ENCODE results near the gene ATOX1. TPM values are rescaled to one million over a fixed set of nuclear protein-coding genes. Genes with fewer than 3 reads are reported as not detected.
A peak's percentile ranks its signal among the peaks of the same experiment; 100 is the strongest.

ATOX1 gene
- total and polyA plus RNA-seq, 2 donors from 2014 or later: 83.2 to 611 TPM

DNA sequence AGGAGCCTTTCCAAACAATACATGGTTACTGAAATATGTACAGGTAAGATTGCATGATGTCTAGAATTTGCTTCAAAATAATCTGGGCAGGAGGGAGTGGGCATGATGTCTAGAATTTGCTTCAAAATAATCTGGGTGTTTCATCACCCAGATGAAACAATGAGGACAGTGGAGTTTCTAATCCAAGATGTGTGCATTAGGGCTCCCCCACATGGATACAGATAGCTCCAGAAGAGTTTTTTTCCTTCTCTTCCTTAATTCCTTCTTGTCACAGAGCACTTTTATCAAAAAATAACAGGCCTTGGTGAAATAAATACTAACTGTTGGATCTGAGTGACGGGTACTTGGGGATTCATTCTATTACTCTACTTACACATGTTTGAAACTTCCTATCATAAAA, 14.9 kb downstream of the ATOX1 start:
- TF ChIP-seq CTCF (IDR thresholded peaks at IDR 0.05; ENCODE audit: borderline replicate concordance, extremely low read depth, insufficient read depth): no peak
- peaks cover 0 to 11% (median 2%) of the 10 kb centered on the region in 3 donors for H3K4me1 ChIP-seq (ENCODE audit: control insufficient read depth in 2 of 3, insufficient read depth in 2 of 3, low read depth in 1 of 3, low read length in 3 of 3)
- H3K9me3 ChIP-seq (ENCODE audit: control insufficient read depth in 2 of 3, insufficient read depth in 1 of 3, low read length in 3 of 3): no peaks in the 10 kb centered on the region
- no peak overlapping the region for H3K4me3 ChIP-seq (ENCODE audit: low read length in 3 of 3)
- no peak overlapping the region for H3K9ac ChIP-seq (ENCODE audit: low read length in 3 of 3)
- no peak for DNase-seq
- peaks cover 4 to 14% (median 5%) of the 10 kb centered on the region in 3 donors for H3K36me3 ChIP-seq (ENCODE audit: control insufficient read depth in 2 of 3, insufficient read depth in 3 of 3, low read length in 3 of 3)
- no peak for FAIRE-seq
- intact Hi-C loops (cut with DNase I): loop anchor here (5.0 kb wide), 1 partner anchor 86 kb away; no protein-coding TSS in a partner anchor
- no peaks in the 10 kb centered on the region for H3K27me3 ChIP-seq (ENCODE audit: control insufficient read depth, insufficient read depth, low read length)
- H3K27ac ChIP-seq (ENCODE audit: low read depth in 2 of 2, low read length in 2 of 2): no peak overlapping the region

DNA sequence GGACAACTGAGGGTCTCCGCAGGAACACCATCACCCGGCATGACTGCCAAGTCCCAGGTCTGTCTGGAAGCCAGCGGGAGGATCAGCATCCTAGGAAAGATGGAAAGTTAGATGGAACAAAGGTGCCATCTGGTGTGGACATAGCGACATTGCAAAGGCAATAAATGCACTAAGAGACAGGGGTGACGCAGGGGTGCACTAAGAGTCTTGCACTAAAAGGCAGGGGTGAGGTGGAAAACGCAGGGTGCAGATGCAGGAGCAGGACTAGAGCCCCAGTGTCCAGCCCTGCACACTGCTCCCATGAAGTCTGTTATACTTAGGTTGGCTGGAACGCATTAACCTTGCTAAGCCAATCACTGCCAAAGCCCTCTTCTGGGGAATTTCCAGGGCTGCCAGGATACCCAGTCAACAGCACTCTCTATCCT, 15.5 kb downstream of the ATOX1 start:
- Histone ChIP-seq H3K27me3 (ENCODE audit: control insufficient read depth, insufficient read depth, low read length) (no peaks in the 10 kb centered on the region), H3K9ac (ENCODE audit: low read length in 3 of 3) (no peak overlapping the region), H3K9me3 (ENCODE audit: control insufficient read depth in 2 of 3, insufficient read depth in 1 of 3, low read length in 3 of 3) (no peaks in the 10 kb centered on the region), H3K4me3 (ENCODE audit: low read length in 3 of 3) (no peak overlapping the region), H3K4me1 (ENCODE audit: control insufficient read depth in 2 of 3, insufficient read depth in 2 of 3, low read depth in 1 of 3, low read length in 3 of 3) (peaks cover 0 to 11% (median 2%) of the 10 kb centered on the region in 3 donors), H3K36me3 (ENCODE audit: control insufficient read depth in 2 of 3, insufficient read depth in 3 of 3, low read length in 3 of 3) (peaks cover 4 to 14% (median 5%) of the 10 kb centered on the region in 3 donors), H3K27ac (ENCODE audit: low read depth in 2 of 2, low read length in 2 of 2) (no peak overlapping the region)
- intact Hi-C loops (cut with DNase I): loop anchor here (5.0 kb wide), 1 partner anchor 86 kb away; no protein-coding TSS in a partner anchor
- FAIRE-seq (no peak), DNase-seq (peak in 4 of 5 donors; percentile 63 to 76 (median 66))
- TF ChIP-seq CTCF (IDR thresholded peaks at IDR 0.05; ENCODE audit: borderline replicate concordance, extremely low read depth, insufficient read depth): peak; percentile 69

DNA sequence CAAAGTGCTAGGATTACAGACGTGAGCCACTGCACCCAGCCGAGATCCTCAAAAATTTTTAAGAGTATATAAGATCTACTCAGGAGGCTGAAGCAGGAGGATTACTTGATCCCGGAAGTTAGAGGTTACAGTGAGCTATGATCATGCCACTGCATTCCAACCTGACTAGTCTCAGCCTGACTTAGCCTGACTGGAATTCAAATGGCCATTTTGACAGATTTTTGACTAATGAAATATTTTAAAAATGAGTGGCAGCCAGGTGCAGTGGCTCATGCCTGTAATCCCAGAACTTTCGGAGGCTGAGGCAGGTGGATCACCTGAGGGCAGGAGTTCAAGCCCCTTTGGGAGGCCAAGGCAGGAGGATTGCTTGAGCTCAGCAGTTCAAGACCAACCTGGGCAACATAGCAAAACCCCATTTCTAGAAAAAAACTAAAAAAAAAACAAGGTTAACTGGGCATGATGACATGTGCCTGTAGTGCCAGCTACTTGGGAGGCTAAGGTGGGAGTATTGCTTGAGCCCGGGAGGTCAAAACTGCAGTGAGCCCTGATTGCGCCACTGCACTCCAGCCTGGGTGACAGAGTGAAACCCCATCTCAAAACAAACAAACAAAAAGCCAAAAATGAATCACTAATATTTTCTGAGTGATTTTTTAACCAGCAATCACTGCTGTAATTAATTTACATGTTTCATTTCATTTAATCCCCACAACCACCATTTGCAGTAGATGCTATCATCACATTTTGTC, 16.6 kb downstream of the ATOX1 start:
- Histone ChIP-seq H3K4me1 (ENCODE audit: control insufficient read depth in 2 of 3, insufficient read depth in 2 of 3, low read depth in 1 of 3, low read length in 3 of 3) (peaks cover 0 to 11% (median 2%) of the 10 kb centered on the region in 3 donors), H3K4me3 (ENCODE audit: low read length in 3 of 3) (no peak overlapping the region), H3K9me3 (ENCODE audit: control insufficient read depth in 2 of 3, insufficient read depth in 1 of 3, low read length in 3 of 3) (no peaks in the 10 kb centered on the region), H3K27ac (ENCODE audit: low read depth in 2 of 2, low read length in 2 of 2) (no peak overlapping the region), H3K27me3 (ENCODE audit: control insufficient read depth, insufficient read depth, low read length) (no peaks in the 10 kb centered on the region), H3K9ac (ENCODE audit: low read length in 3 of 3) (no peak overlapping the region), H3K36me3 (ENCODE audit: control insufficient read depth in 2 of 3, insufficient read depth in 3 of 3, low read length in 3 of 3) (peaks cover 4 to 14% (median 5%) of the 10 kb centered on the region in 3 donors)
- DNase-seq: no peak
- no peak for FAIRE-seq
- intact Hi-C loops (cut with DNase I): loop anchor here (5.0 kb wide), 1 partner anchor 85 kb away; no protein-coding TSS in a partner anchor
- no peak for TF ChIP-seq CTCF (IDR thresholded peaks at IDR 0.05; ENCODE audit: borderline replicate concordance, extremely low read depth, insufficient read depth)

Data from kidney (tissue), 14 donors.